HFFc6 (cell line): ENCODE measurements around the gene SLCO3A1. TPM values are rescaled to one million over a fixed set of nuclear protein-coding genes. Genes with fewer than 3 reads are reported as not detected.

ENCODE experiments used
- DNase-seq: peaks from one replicate; pipeline ENCODE4 v3.0.0-alpha.2; 2018
- H3K27ac Mint-ChIP-seq: 2 replicates; pipeline ENCODE4 v1.8.0; 2020; ENCODE audit warnings: mild to moderate bottlenecking, mixed read lengths
- H3K27me3 Mint-ChIP-seq: 2 replicates; pipeline ENCODE4 v1.8.0; 2021; ENCODE audit warnings: mild to moderate bottlenecking, moderate library complexity, mixed read lengths; ENCODE audit not compliant: insufficient read depth
- H3K36me3 Mint-ChIP-seq: 2 replicates; pipeline ENCODE4 v1.8.0; 2021; ENCODE audit warnings: low read depth, mixed read lengths
- H3K4me1 Mint-ChIP-seq: 2 replicates; pipeline ENCODE4 v1.8.0; 2020; ENCODE audit warnings: low read depth, mixed read lengths
- H3K4me3 Mint-ChIP-seq: 2 replicates; pipeline ENCODE4 v1.8.0; 2020; ENCODE audit warnings: mild to moderate bottlenecking, moderate library complexity, mixed read lengths
- H3K9me3 Mint-ChIP-seq: 2 replicates; pipeline ENCODE4 v1.8.0; 2020; ENCODE audit warnings: mild to moderate bottlenecking, mixed read lengths
- CTCF ChIP-seq: fragments of 200-600 bp; sonication (generic); IDR thresholded peaks from 2 replicates; pipeline ENCODE4 v1.5.0; 2021; ENCODE audit warnings: antibody characterized with exemption, mild to moderate bottlenecking
- total RNA-seq, 6 experiments: library from RNA; stranded (reverse); fragmentation: NEBNext Ultra II Directional; extraction: Animal tissue kit (Norgen Biotek cat#: 25700); gene quantifications; 2 replicates in 1 of 6; 3 replicates in 5 of 6; pipeline ENCODE4 v1.2.3, GENCODE V29; 2021

Gene SLCO3A1
- total RNA-seq, 6 experiments from 2014 or later = 5.7 to 19.4 (median 14.4) TPM

- peaks cover 8% of the 10 kb centered on the region; the same call in 1 of the 2 replicates for H3K27me3 Mint-ChIP-seq
- no peak for TF ChIP-seq CTCF
- no peak overlapping the region for H3K27ac Mint-ChIP-seq
- H3K4me1 Mint-ChIP-seq = peaks cover 21% of the 10 kb centered on the region
- no peaks in the 10 kb centered on the region; the same call in 1 of the 2 replicates for H3K9me3 Mint-ChIP-seq
- DNase-seq = no peak
- H3K36me3 Mint-ChIP-seq = no peaks in the 10 kb centered on the region
- no peak overlapping the region for H3K4me3 Mint-ChIP-seq
Observed at GRCh38 chr15:92167451-92167850, 313.9 kb downstream of the SLCO3A1 start.

GRCh38 chr15:92168066-92168683, 314.7 kb downstream of the SLCO3A1 start:
- Mint-ChIP-seq H3K4me3 (no peak overlapping the region), H3K27me3 (peaks cover 12% of the 10 kb centered on the region; the same call in 1 of the 2 replicates), H3K27ac (no peak overlapping the region), H3K36me3 (no peaks in the 10 kb centered on the region), H3K4me1 (peaks cover 19% of the 10 kb centered on the region), H3K9me3 (no peaks in the 10 kb centered on the region; the same call in 1 of the 2 replicates)
- no peak for DNase-seq
- TF ChIP-seq CTCF = no peak

- no peak for DNase-seq
- H3K27ac Mint-ChIP-seq = no peak overlapping the region
- H3K9me3 Mint-ChIP-seq = no peaks in the 10 kb centered on the region; the same call in 1 of the 2 replicates
- no peaks in the 10 kb centered on the region for H3K4me1 Mint-ChIP-seq
- TF ChIP-seq CTCF = no peak
- no peaks in the 10 kb centered on the region for H3K36me3 Mint-ChIP-seq
- H3K27me3 Mint-ChIP-seq = peaks cover 17% of the 10 kb centered on the region; the same call in 1 of the 2 replicates
- H3K4me3 Mint-ChIP-seq = no peak overlapping the region
Observed at GRCh38 chr15:92170897-92171296, 317.4 kb downstream of the SLCO3A1 start.

- Mint-ChIP-seq H3K4me1 (no peaks in the 10 kb centered on the region), H3K9me3 (no peaks in the 10 kb centered on the region; the same call in 1 of the 2 replicates), H3K36me3 (no peaks in the 10 kb centered on the region), H3K4me3 (peak overlapping the region; percentile 59), H3K27ac (no peak overlapping the region), H3K27me3 (peaks cover 6% of the 10 kb centered on the region; the same call in 1 of the 2 replicates)
- DNase-seq = no peak
- no peak for TF ChIP-seq CTCF
Observed at GRCh38 chr15:92178911-92179310, 325.4 kb downstream of the SLCO3A1 start.

- TF ChIP-seq CTCF = no peak
- Mint-ChIP-seq H3K4me1 (no peaks in the 10 kb centered on the region), H3K9me3 (no peaks in the 10 kb centered on the region; the same call in none of the 2 replicates), H3K4me3 (no peak overlapping the region), H3K27ac (no peak overlapping the region), H3K27me3 (no peaks in the 10 kb centered on the region), H3K36me3 (no peaks in the 10 kb centered on the region)
- no peak for DNase-seq
Observed at GRCh38 chr15:92184142-92184541, 330.6 kb downstream of the SLCO3A1 start.
